HG03103 (cell line): ENCODE measurements around the gene ROBO1.

Experiments used
- ATAC-seq: cut with Tn5 transposase; IDR thresholded peaks from one replicate; pipeline ENCODE4 v1.9.1; 2021; ENCODE audit warnings: low read depth; ENCODE audit not compliant: unreplicated experiment

ROBO1 gene

GRCh38 chr3:79480746-79481145, 287.1 kb downstream of the ROBO1 start:
- no peak for ATAC-seq

- no peak for ATAC-seq
Observed at GRCh38 chr3:79478620-79479019, 289.2 kb downstream of the ROBO1 start.

GRCh38 chr3:79477242-79477641, 290.6 kb downstream of the ROBO1 start:
- ATAC-seq: no peak

GRCh38 chr3:79473993-79474392, 293.8 kb downstream of the ROBO1 start:
- ATAC-seq: no peak

- no peak for ATAC-seq
Observed at GRCh38 chr3:79467721-79468120, 300.1 kb downstream of the ROBO1 start.

- ATAC-seq: no peak
Observed at GRCh38 chr3:79461129-79461792, 306.5 kb downstream of the ROBO1 start.

- no peak for ATAC-seq
Observed at GRCh38 chr3:79453600-79453999, 314.2 kb downstream of the ROBO1 start.

GRCh38 chr3:79436387-79436786, 331.4 kb downstream of the ROBO1 start:
- no peak for ATAC-seq

GRCh38 chr3:79427081-79427480, 340.7 kb downstream of the ROBO1 start:
- ATAC-seq: no peak

- no peak for ATAC-seq
Observed at GRCh38 chr3:79424811-79425210, 343.0 kb downstream of the ROBO1 start.

GRCh38 chr3:79423417-79423816, 344.4 kb downstream of the ROBO1 start:
- no peak for ATAC-seq

GRCh38 chr3:79421273-79421672, 346.5 kb downstream of the ROBO1 start:
- ATAC-seq: no peak

GRCh38 chr3:79418855-79419621, 348.8 kb downstream of the ROBO1 start:
- ATAC-seq: no peak

GRCh38 chr3:79415356-79415755, 352.4 kb downstream of the ROBO1 start:
- no peak for ATAC-seq

- ATAC-seq: no peak
Observed at GRCh38 chr3:79414806-79415205, 353.0 kb downstream of the ROBO1 start.

- ATAC-seq: no peak
Observed at GRCh38 chr3:79414035-79414434, 353.8 kb downstream of the ROBO1 start.

- ATAC-seq: no peak
Observed at GRCh38 chr3:79412537-79412936, 355.3 kb downstream of the ROBO1 start.

GRCh38 chr3:79410617-79411016, 357.2 kb downstream of the ROBO1 start:
- no peak for ATAC-seq

- ATAC-seq: no peak
Observed at GRCh38 chr3:79410136-79410535, 357.7 kb downstream of the ROBO1 start.

GRCh38 chr3:79406175-79406574, 361.6 kb downstream of the ROBO1 start:
- ATAC-seq: no peak

GRCh38 chr3:79405183-79405582, 362.6 kb downstream of the ROBO1 start:
- ATAC-seq: no peak

GRCh38 chr3:79396595-79396994, 371.2 kb downstream of the ROBO1 start:
- no peak for ATAC-seq
